Measurements from ENCODE around the gene DOHH. TPM values are rescaled to one million over a fixed set of nuclear protein-coding genes. Genes with fewer than 3 reads are reported as not detected.
"Not testable (repeated sequence)": the region's sequence is repeated elsewhere in the genome, so short reads cannot be mapped to it uniquely, and the experiment has no call there.

DOHH gene
- total and polyA plus RNA-seq, 2 experiments from 2014 or later = 15.0 to 20.4 TPM

DNA sequence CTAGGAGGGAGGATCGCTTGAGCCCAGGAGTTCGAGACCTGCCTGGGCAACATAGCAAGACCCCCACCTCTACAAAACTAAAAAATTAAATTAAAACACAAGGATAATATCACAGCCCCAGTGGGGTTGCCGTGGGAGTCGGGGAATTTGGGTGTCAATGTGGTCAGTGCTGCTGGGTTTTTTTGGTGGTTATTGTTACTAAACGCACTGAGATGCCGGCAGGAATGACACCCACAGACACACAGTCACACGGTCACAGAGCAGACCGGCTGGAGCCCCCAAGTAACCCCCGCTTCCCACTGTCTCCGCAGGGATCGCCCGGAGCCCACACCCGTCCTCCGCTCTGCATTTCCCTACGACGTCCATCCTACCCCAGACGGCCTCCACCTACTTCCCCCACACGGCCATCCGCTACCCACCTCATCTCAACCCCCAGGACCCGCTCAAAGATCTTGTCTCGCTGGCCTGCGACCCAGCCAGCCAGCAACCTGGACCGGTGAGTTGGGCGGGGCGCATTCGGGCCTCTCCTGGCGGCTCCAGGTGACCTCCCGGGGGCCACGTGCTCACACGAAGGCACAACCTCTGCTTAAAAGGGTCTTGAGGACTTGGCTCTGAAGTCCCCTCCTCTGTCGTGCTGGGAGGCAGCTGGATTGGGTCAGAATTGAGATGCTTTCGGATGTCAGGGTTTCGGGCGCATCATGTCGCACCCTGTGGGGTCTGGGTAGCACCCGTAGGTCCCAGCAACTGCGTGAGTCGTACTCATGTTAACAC, 48.1 kb downstream of the DOHH start:
- WGBS, 2 experiments (ENCODE audit: low coverage in 1 of 2, low lambda C conversion rate in 2 of 2, missing lambda C conversion rate in 2 of 2) = 89 to 90% methylated on average over 32 to 38 of the region's 38 CpGs
- Histone ChIP-seq H3K9me2 (ENCODE audit: insufficient read depth) (no peaks in the 10 kb centered on the region), H3K9me3 (ENCODE audit: low read depth) (no peaks in the 10 kb centered on the region), H3K27me3 (replicated peaks; ENCODE audit: insufficient read depth) (no peaks in the 10 kb centered on the region), H3K79me2 (ENCODE audit: insufficient read depth) (peaks cover 73% of the 10 kb centered on the region), H3K9ac (peak overlapping the region; percentile 75), H3K4me2 (ENCODE audit: unreplicated experiment) (peak overlapping the region; percentile 57), H3F3A (ENCODE audit: insufficient read depth) (peaks cover 32% of the 10 kb centered on the region), H3K27ac (peak overlapping the region; percentile 97), H3K4me1 (ENCODE audit: insufficient read depth) (peaks cover 15% of the 10 kb centered on the region), H2AFZ (no peak overlapping the region), H3K4me3 (no peak overlapping the region), H4K20me1 (ENCODE audit: insufficient read depth) (0 out of 2 replicates have a peak, but pooled peaks cover 4% of the 10 kb centered on the region), H3K36me3 (ENCODE audit: low read depth) (peaks cover 37% of the 10 kb centered on the region)
- in situ Hi-C loops (cut with MboI) = no loop called here
- no peak for DNase-seq
- TF ChIP-seq EZH2 (IDR thresholded peaks at IDR 0.05; ENCODE audit: insufficient read depth, poor library complexity, severe bottlenecking) (no peak), EZH2phosphoT487 (IDR thresholded peaks at IDR 0.05; ENCODE audit: insufficient read depth, low read depth) (no peak)

DNA sequence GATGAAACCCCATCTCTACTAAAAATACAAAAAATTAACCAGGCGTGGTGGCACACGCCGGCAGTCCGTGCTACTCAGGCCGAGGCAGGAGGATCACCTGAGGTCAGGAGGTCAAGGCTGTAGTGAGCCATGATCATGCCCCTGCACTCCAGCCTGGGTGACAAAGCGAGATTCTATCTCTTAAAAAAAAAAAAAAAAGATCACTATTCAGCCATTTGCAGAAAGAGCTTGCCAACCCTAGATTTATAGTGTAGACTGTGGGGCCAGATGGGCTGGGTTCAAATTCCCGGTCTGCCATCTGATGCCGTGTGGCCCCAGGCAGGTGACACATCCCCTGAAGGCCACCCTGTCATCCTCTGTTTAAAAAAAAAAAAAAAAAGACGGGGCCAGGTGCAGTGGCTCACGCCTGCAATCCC, 49.0 kb downstream of the DOHH start:
- 35 to 36% methylated on average over 10 of the region's 10 CpGs for WGBS, 2 experiments (ENCODE audit: low coverage in 1 of 2, low lambda C conversion rate in 2 of 2, missing lambda C conversion rate in 2 of 2)
- Histone ChIP-seq H3K4me2 (ENCODE audit: unreplicated experiment) (peak overlapping the region; percentile 57), H3K79me2 (ENCODE audit: insufficient read depth) (peaks cover 74% of the 10 kb centered on the region)

DNA sequence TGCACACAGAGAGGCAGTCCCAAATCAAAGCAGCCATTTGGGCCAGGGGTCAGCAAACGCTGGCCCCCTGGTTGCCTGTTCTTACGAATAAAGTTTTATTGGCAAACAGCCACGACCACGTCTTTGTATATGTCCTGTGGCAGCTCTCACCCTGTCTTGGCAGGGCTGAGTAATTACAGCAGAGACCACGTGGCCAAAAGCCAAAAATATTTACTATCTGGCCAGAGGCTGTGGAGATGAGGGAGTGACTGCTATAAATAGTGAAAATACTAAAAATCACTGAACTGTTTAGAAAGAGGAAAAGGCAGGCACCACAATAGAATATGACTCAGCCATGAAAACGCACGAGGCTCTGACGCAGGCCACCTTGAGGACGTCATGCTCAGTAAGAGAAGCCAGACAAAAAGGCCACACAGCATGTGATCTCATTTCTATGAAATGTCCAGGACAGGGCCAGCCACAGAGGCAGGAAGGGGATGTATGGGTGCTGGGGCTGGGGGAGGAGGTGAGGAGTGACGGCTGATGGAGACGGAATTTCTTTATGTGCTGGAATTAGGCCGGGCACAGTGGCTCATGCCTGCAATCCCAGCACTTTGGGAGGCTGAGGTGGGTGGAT, 49.6 kb downstream of the DOHH start:
- WGBS, 2 experiments (ENCODE audit: low coverage in 1 of 2, low lambda C conversion rate in 2 of 2, missing lambda C conversion rate in 2 of 2) = 4 to 6% methylated on average over 12 of the region's 12 CpGs
- H3K36me3 ChIP-seq (ENCODE audit: low read depth) = peaks cover 44% of the 10 kb centered on the region
- peaks cover 15% of the 10 kb centered on the region for H3K4me1 ChIP-seq (ENCODE audit: insufficient read depth)
- no peaks in the 10 kb centered on the region for H3K9me3 ChIP-seq (ENCODE audit: low read depth)
- no peak overlapping the region for H2AFZ ChIP-seq
- TF ChIP-seq EZH2 (IDR thresholded peaks at IDR 0.05; ENCODE audit: insufficient read depth, poor library complexity, severe bottlenecking) = no peak
- no peak for TF ChIP-seq EZH2phosphoT487 (IDR thresholded peaks at IDR 0.05; ENCODE audit: insufficient read depth, low read depth)
- H4K20me1 ChIP-seq (ENCODE audit: insufficient read depth) = 0 out of 2 replicates have a peak, but pooled peaks cover 4% of the 10 kb centered on the region
- H3K27ac ChIP-seq = peak overlapping the region; percentile 97
- H3K79me2 ChIP-seq (ENCODE audit: insufficient read depth) = peaks cover 76% of the 10 kb centered on the region
- peak; percentile 99 for DNase-seq
- H3K9me2 ChIP-seq (ENCODE audit: insufficient read depth) = no peaks in the 10 kb centered on the region
- in situ Hi-C loops (cut with MboI) = no loop called here
- no peak overlapping the region for H3K4me3 ChIP-seq
- H3K27me3 ChIP-seq (replicated peaks; ENCODE audit: insufficient read depth) = no peaks in the 10 kb centered on the region
- H3K9ac ChIP-seq = peak overlapping the region; percentile 75
- H3F3A ChIP-seq (ENCODE audit: insufficient read depth) = peaks cover 32% of the 10 kb centered on the region
- peak overlapping the region; percentile 57 for H3K4me2 ChIP-seq (ENCODE audit: unreplicated experiment)

More for the DNA sequence above, 49.0 kb downstream of the DOHH start:
- TF ChIP-seq EZH2 (IDR thresholded peaks at IDR 0.05; ENCODE audit: insufficient read depth, poor library complexity, severe bottlenecking) = no peak
- no peak for TF ChIP-seq EZH2phosphoT487 (IDR thresholded peaks at IDR 0.05; ENCODE audit: insufficient read depth, low read depth)
- H3K9ac ChIP-seq = peak overlapping the region; percentile 75
- H3K9me3 ChIP-seq (ENCODE audit: low read depth) = no peaks in the 10 kb centered on the region
- H2AFZ ChIP-seq = no peak overlapping the region
- peak overlapping the region; percentile 97 for H3K27ac ChIP-seq
- no peaks in the 10 kb centered on the region for H3K9me2 ChIP-seq (ENCODE audit: insufficient read depth)
- H3F3A ChIP-seq (ENCODE audit: insufficient read depth) = peaks cover 32% of the 10 kb centered on the region
- in situ Hi-C loops (cut with MboI) = no loop called here
- H3K4me3 ChIP-seq = no peak overlapping the region
- no peaks in the 10 kb centered on the region for H3K27me3 ChIP-seq (replicated peaks; ENCODE audit: insufficient read depth)
- H3K4me1 ChIP-seq (ENCODE audit: insufficient read depth) = peaks cover 15% of the 10 kb centered on the region
- 0 out of 2 replicates have a peak, but pooled peaks cover 4% of the 10 kb centered on the region for H4K20me1 ChIP-seq (ENCODE audit: insufficient read depth)
- DNase-seq = peak; percentile 39
- H3K36me3 ChIP-seq (ENCODE audit: low read depth) = peaks cover 38% of the 10 kb centered on the region

DNA sequence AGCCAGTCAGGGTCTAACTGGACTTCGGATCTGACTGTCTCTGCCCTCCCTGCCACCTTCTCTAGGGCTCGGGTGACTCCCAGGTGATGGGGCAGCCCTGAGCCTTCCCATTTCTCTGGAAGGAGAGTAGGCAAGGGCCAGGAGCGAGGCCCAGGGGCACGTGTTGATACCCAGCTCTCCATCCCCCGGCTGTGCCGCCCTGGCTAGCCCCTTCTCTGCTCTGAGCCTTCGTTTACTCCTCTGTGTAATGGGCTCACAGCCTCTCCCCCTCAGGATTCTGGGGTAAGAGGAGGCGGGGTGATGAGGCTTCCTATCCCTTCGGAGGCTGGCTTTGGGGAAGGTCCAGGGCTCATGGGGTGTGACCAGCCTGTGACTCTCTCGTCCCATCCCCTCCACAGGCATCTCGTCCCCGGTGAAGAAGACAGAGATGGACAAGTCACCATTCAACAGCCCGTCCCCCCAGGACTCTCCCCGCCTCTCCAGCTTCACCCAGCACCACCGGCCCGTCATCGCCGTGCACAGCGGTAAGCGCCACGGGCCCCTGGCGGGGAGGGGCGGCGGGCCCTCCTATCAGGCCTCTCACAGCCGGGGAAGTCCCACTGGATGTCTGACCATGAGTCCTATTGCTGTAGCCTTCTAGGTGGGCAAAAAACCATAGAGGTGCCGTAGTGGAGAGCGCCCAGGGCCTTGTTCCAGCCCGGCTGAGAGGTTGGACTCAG, 51.7 kb downstream of the DOHH start:
- TF ChIP-seq EZH2 (IDR thresholded peaks at IDR 0.05; ENCODE audit: insufficient read depth, poor library complexity, severe bottlenecking) = no peak
- TF ChIP-seq EZH2phosphoT487 (IDR thresholded peaks at IDR 0.05; ENCODE audit: insufficient read depth, low read depth) = no peak
- H3K79me2 ChIP-seq (ENCODE audit: insufficient read depth) = peaks cover 75% of the 10 kb centered on the region
- peaks cover 15% of the 10 kb centered on the region for H3K4me1 ChIP-seq (ENCODE audit: insufficient read depth)
- DNase-seq = no peak
- H3K9ac ChIP-seq = no peak overlapping the region
- no peak overlapping the region for H3K27ac ChIP-seq
- no peak overlapping the region for H3K4me3 ChIP-seq
- no peaks in the 10 kb centered on the region for H3K9me2 ChIP-seq (ENCODE audit: insufficient read depth)
- no peaks in the 10 kb centered on the region for H3K9me3 ChIP-seq (ENCODE audit: low read depth)
- no peak overlapping the region for H3K4me2 ChIP-seq (ENCODE audit: unreplicated experiment)
- H3K27me3 ChIP-seq (replicated peaks; ENCODE audit: insufficient read depth) = no peaks in the 10 kb centered on the region
- H3K36me3 ChIP-seq (ENCODE audit: low read depth) = peaks cover 36% of the 10 kb centered on the region
- 0 out of 2 replicates have a peak, but pooled peaks cover 4% of the 10 kb centered on the region for H4K20me1 ChIP-seq (ENCODE audit: insufficient read depth)
- in situ Hi-C loops (cut with MboI) = no loop called here
- no peak overlapping the region for H2AFZ ChIP-seq
- 96% methylated on average over 14 to 24 of the region's 28 CpGs for WGBS, 2 experiments (ENCODE audit: low coverage in 1 of 2, low lambda C conversion rate in 2 of 2, missing lambda C conversion rate in 2 of 2)
- H3F3A ChIP-seq (ENCODE audit: insufficient read depth) = peaks cover 32% of the 10 kb centered on the region

GRCh38 chr19:3446657-3447056, 53.8 kb downstream of the DOHH start:
- H3K27ac ChIP-seq; in situ Hi-C loops (cut with MboI); H3K9me2 ChIP-seq (ENCODE audit: insufficient read depth); H2AFZ ChIP-seq; H3K9ac ChIP-seq; H3K4me3 ChIP-seq; H3K4me2 ChIP-seq (ENCODE audit: unreplicated experiment); DNase-seq; H3K9me3 ChIP-seq (ENCODE audit: low read depth); H3K27me3 ChIP-seq (replicated peaks; ENCODE audit: insufficient read depth); H4K20me1 ChIP-seq (ENCODE audit: insufficient read depth); H3K4me1 ChIP-seq (ENCODE audit: insufficient read depth): not testable (repeated sequence)
- peaks cover 22% of the 10 kb centered on the region; the same call in 1 of the 2 replicates for H3K36me3 ChIP-seq (ENCODE audit: low read depth)
- peaks cover 75% of the 10 kb centered on the region for H3K79me2 ChIP-seq (ENCODE audit: insufficient read depth)
- H3F3A ChIP-seq (ENCODE audit: insufficient read depth) = peaks cover 15% of the 10 kb centered on the region
- 88 to 96% methylated on average over 4 of the region's 4 CpGs for WGBS, 2 experiments (ENCODE audit: low coverage in 1 of 2, low lambda C conversion rate in 2 of 2, missing lambda C conversion rate in 2 of 2)
